NAMALWA (cell line): ENCODE results near the gene SH3BP5L.

Source experiments
- DNase-seq: peaks from one replicate; pipeline ENCODE4 v3.0.0-alpha.2; 2015; ENCODE audit warnings: low spot score

Gene SH3BP5L

DNA sequence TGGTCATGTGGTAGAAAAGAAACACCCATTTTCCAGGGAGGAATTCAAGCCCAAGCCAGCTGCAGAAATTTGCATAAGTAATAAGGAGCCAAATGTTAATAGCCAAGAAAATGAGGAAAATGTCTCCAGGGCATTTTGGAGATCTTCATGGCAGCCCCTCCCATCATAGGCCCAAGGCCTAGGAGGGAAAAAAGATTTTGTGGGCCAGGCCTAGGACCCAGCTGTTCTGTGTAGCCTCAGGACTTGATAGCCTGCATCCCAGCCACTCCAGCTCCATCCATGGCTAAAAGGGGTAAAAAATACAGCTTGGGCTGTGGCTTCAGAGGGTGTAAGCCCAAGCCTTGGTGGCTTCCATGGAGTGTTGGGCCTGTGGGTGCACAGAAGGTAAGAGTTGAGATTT lies 48.7 kb downstream of the SH3BP5L start:
- DNase-seq = no peak

DNA sequence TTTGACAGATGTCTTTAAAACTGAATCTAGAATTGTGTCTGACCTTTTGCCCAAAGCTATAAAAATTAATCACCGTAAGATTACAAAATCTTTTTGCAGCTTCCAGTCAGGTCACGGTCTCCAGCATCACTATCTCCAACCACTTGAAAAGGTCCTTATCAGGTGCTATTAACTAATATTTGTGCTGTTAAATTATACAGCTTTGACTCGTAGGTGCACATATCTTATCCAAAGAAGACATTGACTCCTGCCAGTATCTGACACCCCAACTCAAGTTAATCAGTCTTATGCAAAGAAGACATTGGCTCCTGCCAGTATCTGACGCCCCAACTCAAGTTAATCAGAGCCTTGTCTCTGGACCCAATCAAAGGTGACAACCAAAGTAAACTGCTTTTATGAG lies 50.3 kb downstream of the SH3BP5L start:
- DNase-seq = no peak
